ENCODE measurements around the gene PDE2A.

DNA sequence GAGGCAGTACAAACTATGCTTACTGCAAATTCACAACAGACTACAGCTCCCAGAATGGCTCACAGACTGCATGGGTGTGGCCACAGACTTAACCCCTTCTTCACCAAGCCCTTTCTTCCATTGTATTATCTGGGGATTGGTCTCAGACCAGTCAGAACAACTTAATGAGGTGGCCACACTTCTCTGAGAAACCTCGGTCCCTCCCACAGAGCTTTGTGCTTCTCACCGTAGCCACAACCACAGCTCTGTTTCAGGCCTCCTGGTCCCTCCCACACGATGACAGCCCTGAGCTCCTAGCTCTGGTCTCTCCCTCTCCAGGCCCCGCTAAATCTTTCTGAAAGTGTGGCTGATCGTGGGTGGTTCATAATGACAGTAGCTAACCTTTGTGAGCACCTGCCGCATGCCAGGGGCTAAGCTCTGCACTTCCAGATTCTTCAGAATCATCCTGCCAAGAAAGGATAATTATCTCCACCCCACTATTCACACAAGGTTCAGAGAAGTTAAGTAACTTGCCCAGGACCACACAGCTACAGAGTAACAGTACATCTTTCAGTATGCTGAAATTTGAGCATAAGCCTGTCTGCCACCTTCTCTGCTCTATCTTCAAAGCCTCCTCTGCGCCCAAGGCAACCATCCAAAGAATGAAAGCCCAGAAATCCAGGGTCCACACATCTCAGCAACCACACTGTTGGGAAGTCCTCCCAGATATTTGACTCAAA lies 5.4 kb downstream of the PDE2A start:
- TF ChIP-seq, protein P1, sequence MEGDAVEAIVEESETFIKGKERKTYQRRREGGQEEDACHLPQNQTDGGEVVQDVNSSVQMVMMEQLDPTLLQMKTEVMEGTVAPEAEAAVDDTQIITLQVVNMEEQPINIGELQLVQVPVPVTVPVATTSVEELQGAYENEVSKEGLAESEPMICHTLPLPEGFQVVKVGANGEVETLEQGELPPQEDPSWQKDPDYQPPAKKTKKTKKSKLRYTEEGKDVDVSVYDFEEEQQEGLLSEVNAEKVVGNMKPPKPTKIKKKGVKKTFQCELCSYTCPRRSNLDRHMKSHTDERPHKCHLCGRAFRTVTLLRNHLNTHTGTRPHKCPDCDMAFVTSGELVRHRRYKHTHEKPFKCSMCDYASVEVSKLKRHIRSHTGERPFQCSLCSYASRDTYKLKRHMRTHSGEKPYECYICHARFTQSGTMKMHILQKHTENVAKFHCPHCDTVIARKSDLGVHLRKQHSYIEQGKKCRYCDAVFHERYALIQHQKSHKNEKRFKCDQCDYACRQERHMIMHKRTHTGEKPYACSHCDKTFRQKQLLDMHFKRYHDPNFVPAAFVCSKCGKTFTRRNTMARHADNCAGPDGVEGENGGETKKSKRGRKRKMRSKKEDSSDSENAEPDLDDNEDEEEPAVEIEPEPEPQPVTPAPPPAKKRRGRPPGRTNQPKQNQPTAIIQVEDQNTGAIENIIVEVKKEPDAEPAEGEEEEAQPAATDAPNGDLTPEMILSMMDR (IDR thresholded peaks at IDR 0.05) = no peak
- TF ChIP-seq EZH2 (IDR thresholded peaks at IDR 0.05) = no peak

All from neural progenitor cell (in vitro differentiated cells).